HG03039 (cell line): ENCODE results near the gene MEX3D.
A peak's percentile ranks its signal among the peaks of the same experiment; 100 is the strongest.

Experiments used
- ATAC-seq: cut with Tn5 transposase; IDR thresholded peaks from one replicate; pipeline ENCODE4 v1.9.1; 2021; ENCODE audit warnings: mild to moderate bottlenecking, moderate library complexity; ENCODE audit not compliant: unreplicated experiment

The MEX3D gene

DNA sequence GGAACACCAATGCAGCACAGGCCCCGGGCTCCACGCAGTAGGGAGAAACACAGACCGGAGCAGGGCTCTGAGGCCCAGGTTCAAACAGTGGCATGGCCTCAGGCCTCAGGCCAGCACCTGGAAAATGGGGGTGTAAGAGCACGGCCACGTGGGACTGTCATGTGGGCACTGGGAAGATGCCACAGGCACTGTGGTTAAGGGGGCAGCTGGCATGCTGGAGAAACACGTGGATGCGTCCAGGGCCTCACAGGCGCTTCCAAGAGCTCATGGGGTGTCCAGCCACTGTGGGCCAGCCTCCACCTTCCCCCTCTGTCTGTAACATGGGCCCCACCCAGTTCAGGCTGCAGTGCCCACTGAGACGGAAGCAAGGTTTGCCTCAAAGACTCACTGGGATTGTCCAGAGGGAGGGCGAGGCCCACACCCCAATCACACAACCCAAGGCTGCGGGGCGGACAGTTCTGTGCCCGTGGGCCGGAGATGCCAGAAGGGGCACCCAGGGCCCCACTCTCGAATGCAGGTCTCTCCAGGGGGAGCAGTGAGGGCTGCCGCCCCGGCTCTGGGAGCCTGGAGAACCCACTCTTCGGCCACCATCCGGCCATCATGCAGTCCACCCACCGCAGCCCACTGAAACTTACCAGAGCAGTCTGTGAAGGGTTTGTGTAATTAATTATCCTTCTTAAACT, 30.8 kb upstream of the MEX3D start:
- ATAC-seq: no peak

DNA sequence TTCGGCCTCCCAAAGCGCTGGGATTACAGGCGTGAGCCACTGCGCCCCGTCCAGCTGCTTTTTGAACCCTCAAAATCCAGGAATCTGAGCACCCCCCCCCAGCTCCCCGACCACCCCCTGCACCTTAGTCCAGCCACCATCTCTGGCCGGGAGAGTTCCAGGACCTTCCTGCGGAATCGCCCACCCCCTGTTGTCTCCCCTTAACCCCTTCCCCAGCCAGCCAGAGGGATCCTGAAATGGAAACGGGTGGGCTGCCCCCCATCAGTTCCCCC, 25.3 kb upstream of the MEX3D start:
- no peak for ATAC-seq

DNA sequence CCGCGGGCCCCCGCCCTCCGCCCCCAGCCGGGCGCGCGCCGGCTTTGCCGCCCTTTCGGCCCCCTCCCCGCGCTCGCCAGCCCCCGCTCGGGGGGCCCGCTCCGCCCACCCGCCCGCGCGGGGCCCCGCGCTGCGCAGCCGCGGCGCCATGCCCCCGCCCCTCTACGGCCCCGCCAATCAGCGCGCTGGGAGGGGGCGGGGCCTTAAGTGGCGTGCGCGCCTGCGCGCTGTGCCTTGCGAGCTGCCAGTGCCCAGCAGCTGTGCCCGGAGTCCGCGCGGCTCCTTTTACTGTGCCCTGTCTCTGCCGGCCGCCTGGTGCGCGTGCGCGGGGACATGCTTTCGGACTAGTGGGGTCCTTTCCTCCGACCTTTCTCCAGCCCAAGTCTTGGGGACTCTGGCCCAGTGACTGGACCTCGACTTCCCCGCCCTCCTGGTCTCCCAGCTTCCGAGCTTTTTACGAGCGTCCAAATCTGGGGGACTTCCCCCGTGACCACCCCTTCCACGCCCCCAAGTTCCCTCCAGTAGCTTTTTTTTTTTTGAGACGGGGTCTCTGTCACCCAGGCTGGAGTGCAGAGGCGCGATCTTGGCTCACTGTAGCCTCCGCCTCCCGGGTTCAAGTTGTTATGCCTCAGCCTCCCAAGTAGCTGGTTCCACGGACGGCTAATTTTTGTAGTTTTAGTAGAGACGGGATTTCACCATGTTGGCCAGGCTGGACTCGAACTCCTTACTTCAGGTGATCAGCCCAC, 24.8 kb upstream of the MEX3D start, which contains the start of gene MBD3:
TSS of gene MBD3 (minus strand) at position 111 of the 746 bp plus-strand sequence. CDS start 234 bp downstream, outside the sequence.
- peak; percentile 67 for ATAC-seq

GRCh38 chr19:1592024-1592754, 24.1 kb upstream of the MEX3D start:
- ATAC-seq: peak; percentile 52

GRCh38 chr19:1591421-1592023, 23.4 kb upstream of the MEX3D start:
- no peak for ATAC-seq

DNA sequence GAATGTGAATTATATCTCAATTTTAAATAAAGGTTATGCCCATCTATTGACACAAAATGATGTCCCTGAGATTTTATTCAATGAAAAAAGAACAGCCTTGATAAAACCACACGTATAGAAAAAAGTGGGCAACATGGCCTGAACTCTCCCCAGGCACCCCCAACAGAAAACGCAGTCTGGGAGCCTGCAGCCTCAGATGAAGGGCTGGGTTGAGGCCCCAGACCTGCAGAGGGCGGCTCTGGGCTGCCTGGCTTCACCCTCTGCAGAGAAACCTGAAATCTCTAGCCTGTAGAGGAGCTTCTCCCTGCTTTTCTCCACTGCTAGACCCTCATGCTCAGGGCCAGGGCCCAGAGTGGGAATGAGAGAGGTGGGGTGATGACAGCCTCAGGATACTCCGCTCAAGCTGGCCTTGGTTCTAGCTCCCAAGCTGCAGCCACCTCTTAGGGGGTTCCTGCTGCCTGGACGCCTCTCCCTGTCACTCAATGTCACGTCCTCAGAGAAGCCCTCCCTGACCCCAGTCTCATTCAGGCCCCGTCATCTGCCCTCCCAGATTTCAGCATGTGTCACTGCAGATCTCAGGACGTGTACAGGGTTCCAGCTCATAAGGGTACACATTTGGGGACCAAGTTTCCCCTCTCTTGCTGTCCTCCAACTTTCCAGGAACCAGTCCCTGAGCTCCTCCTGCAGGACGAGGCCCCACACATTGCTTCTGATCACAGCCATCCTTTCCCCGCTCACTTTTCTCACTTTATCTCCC, 22.7 kb upstream of the MEX3D start:
- ATAC-seq: no peak

DNA sequence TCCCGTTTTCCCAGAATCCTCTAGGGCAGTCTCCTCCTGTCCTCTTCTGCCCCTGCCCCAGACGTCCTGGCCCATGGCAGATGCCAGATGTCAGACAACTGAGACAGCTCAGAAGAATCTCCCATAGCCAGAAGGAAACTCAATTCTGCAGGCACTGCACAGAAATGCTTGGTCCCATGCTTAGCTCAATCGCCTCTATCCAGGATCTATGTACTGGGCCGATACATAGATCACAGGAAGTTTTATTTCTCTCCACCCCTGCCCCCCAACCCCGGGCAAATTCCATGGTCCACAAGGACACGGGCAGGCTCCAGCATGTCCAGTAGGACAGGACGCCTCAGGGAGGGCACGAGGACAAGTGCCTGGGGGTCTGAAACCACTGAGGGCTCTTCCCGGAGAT, 19.7 kb upstream of the MEX3D start:
- ATAC-seq: no peak

DNA sequence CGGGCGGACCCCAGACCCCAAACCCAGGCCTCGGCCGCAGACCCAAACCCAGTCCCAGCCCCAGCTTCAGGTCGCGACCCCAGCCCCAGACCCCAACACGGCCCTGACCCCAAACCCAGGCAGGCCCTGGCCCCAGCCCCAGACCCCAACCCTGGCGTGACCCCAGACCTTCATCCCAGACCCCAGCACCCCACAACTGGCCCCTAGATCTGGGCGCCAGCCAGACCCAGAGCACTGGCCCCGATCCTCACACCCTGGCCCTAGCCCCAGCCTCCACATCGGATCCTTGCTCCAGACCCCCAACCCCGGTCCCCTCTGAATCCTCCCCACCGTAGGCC, 17.1 kb upstream of the MEX3D start:
- ATAC-seq: no peak

- ATAC-seq: no peak
These were observed 16.5 kb upstream of the MEX3D start for GRCh38 chr19:1584500-1585242.

DNA sequence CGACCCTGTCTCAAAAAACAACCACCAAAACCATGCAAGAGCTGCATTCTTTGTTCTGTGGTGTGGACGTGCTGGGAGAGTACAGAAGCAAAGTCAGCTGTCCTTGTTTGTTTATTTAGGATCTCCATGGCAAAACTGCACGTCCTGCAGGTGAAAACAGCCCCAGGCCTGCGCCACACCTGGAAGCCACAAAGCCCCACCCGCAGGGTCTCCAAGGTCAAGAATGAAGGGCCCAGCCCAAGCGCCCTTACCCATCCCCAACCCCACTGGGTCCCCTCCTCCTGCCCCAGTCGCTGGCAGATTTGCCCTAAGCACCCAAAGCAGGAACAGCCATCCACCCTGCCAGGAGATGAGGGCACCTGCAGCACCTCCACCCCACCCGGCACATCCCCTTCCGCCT, 14.1 kb upstream of the MEX3D start:
- no peak for ATAC-seq

GRCh38 chr19:1580957-1581356, 12.8 kb upstream of the MEX3D start:
- no peak for ATAC-seq

GRCh38 chr19:1580382-1580781, 12.3 kb upstream of the MEX3D start:
- ATAC-seq: no peak

DNA sequence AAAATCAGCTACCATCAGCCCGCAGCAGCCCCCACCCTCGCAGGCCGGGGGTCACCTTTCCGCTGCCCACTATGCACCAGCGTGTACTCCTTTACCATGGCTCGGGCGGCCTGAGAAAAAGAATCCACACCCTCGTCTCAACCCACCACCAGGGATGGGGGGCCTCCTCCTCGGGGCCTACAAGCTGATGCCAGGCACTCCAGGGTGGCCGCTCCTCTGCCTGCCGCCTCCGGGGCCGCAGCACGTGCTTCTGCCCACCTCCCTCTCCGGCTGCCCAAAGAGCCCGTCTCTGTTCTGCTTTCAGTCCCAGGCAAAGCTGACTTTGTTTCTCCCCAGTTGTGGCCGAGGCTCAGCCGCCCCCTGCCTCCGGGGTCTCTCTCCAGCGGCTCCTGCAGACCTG, 11.1 kb upstream of the MEX3D start:
- ATAC-seq: no peak

- ATAC-seq: no peak
These were observed 9.9 kb upstream of the MEX3D start for GRCh38 chr19:1577929-1578618.

DNA sequence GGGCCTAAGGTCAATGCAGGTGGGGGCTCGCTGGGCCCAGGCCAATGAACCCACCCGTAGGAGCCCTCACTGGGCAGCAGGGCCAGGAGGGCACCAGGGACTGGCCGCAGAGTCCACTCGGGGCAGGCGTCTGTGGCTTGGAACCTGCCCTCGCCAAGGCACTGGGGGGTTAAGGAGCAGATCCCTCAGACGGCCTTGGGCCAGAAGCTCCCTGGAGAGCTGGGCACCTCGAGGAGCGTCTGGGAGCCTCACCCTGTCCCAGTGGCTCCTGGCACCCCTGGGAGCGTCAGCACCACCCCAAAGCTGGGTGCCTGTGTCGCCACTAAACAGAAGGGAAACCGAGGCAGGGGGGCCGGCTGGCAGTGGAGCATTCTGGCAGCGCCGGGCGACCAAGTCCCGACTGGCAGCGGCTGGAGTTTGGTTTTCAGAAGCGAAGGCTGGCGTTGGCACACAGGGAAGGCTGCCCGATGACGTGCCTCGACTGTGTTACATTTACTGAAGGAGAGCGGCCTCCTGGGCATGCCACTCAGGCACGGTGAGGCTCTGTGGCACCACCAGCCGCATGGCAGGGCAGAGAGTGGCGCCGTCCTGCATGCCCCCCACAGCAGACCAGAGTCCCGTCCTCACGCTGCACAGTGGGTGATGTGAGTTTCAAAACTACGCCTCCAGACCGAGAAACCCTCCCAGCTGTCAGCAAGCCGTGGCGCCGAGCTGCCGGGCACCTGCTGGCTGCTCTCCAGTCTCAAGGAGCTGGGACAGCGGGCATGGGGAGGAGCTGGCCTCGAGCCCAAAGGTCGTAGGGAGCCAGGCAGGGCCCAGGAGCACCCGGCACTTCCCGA, 9.2 kb upstream of the MEX3D start:
- ATAC-seq: no peak

- no peak for ATAC-seq
These were observed 8.3 kb upstream of the MEX3D start for GRCh38 chr19:1576242-1577089.

DNA sequence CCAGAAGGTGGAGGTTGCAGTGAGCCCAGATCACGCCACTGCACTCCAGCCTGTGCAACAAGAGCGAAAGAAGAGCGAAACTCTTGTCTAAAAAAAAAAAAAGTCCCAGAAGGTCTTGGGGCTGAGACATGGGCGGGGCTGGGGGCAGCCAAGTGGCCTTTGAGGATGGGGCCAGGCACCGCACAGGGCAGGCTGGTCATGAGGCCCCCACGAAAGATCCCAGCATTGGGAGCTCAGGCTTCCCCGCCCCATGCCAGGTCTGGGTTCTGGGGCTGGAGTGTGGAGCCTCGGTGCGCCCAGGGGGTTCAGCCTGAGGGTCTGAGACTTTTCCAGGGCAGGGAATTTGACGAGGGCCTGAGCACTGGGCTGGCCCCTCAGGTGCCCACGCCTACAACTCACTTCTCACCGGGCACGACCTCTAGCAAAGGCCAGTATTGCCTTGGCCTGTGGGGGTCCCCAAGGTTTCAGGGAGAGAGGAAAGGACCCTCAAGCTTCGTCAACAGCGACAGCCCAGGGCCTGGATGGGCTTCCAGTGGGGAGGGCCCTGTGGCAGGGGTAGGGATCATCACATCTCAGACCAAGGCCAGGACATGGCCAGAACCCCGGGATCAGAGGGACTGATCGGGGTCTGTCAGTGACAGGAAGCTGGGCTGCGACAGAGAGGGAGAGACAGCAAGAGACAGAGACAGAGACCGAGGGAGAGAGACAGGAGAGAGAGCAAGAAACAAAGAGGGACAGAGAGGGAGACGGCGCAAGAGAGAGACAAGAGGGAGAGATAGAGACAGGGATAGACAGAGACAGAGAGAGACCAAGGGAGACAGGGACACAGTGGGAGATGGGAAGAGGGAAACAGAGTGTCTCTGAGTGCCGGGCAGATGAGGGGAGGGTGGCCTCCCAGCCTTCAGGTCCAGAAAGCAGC, 7.5 kb upstream of the MEX3D start:
- ATAC-seq: no peak
